Trophoblast cell (in vitro differentiated cells and primary cell): ENCODE data around the gene FRMD4A.

Source experiments
- DNase-seq, 2 donors: peaks; one replicate each; pipeline ENCODE4 v3.0.0-alpha.2; 2016
- H2AFZ ChIP-seq: 2 replicates; pipeline ENCODE4 v1.6.1; 2013; ENCODE audit warnings: low read length, moderate library complexity, mild to moderate bottlenecking; ENCODE audit not compliant: insufficient read depth, poor library complexity
- H2AK5ac ChIP-seq: 2 replicates; pipeline ENCODE4 v1.6.1; 2013; ENCODE audit warnings: mild to moderate bottlenecking, low read length
- H2BK120ac ChIP-seq: 2 replicates; pipeline ENCODE4 v1.6.1; 2013; ENCODE audit warnings: low read length, mild to moderate bottlenecking, moderate library complexity; ENCODE audit not compliant: insufficient read depth, poor library complexity
- H2BK12ac ChIP-seq: 2 replicates; pipeline ENCODE4 v1.6.1; 2013; ENCODE audit warnings: mild to moderate bottlenecking, low read length, moderate library complexity
- H2BK5ac ChIP-seq: 2 replicates; pipeline ENCODE4 v1.6.1; 2013; ENCODE audit warnings: low read length, low read depth, moderate library complexity, mild to moderate bottlenecking; ENCODE audit not compliant: poor library complexity
- H3K14ac ChIP-seq: 2 replicates; pipeline ENCODE4 v1.6.1; 2013; ENCODE audit warnings: mild to moderate bottlenecking, low read length
- H3K18ac ChIP-seq: 2 replicates; pipeline ENCODE4 v1.6.1; 2013; ENCODE audit warnings: mild to moderate bottlenecking, low read length
- H3K23ac ChIP-seq: 2 replicates; pipeline ENCODE4 v1.6.1; 2013; ENCODE audit warnings: low read length
- H3K27ac ChIP-seq: 2 replicates; pipeline ENCODE4 v1.5.1; 2013; ENCODE audit warnings: low read depth, mild to moderate bottlenecking, inconsistent platforms, low read length, moderate library complexity
- H3K27me3 ChIP-seq: 2 replicates; pipeline ENCODE4 v1.6.1; 2013; ENCODE audit warnings: inconsistent platforms, mild to moderate bottlenecking, low read length, moderate library complexity; ENCODE audit not compliant: insufficient read depth
- H3K36me3 ChIP-seq, 2 experiments: 1 replicate in 1 of 2; 2 replicates in 1 of 2; pipeline ENCODE4 v1.6.1; 2013; ENCODE audit warnings: low read length in 2 of 2, mild to moderate bottlenecking in 2 of 2, moderate library complexity in 1 of 2; ENCODE audit not compliant: insufficient read depth in 2 of 2, control insufficient read depth in 1 of 2
- H3K4ac ChIP-seq: 2 replicates; pipeline ENCODE4 v1.6.1; 2013; ENCODE audit warnings: low read depth, mild to moderate bottlenecking, low read length, moderate library complexity
- H3K4me1 ChIP-seq, 2 experiments: 1 replicate in 1 of 2; 2 replicates in 1 of 2; pipeline ENCODE4 v1.6.1; 2013; ENCODE audit warnings: low read length in 2 of 2, mild to moderate bottlenecking in 2 of 2, moderate library complexity in 1 of 2; ENCODE audit not compliant: insufficient read depth in 2 of 2, control insufficient read depth in 1 of 2
- H3K4me2 ChIP-seq: 2 replicates; pipeline ENCODE4 v1.6.1; 2013; ENCODE audit warnings: inconsistent platforms, mild to moderate bottlenecking, low read length, moderate library complexity
- H3K4me3 ChIP-seq: 2 replicates; pipeline ENCODE4 v1.5.1; 2013; ENCODE audit warnings: mild to moderate bottlenecking, low read depth, low read length, inconsistent platforms
- H3K79me1 ChIP-seq: one replicate; pipeline ENCODE4 v1.6.1; 2013; ENCODE audit warnings: low read length
- H3K79me2 ChIP-seq: 2 replicates; pipeline ENCODE4 v1.6.1; 2013; ENCODE audit warnings: low read length, mild to moderate bottlenecking; ENCODE audit not compliant: control insufficient read depth, insufficient read depth, poor library complexity
- H3K9ac ChIP-seq: 2 replicates; pipeline ENCODE4 v1.6.1; 2013; ENCODE audit warnings: mild to moderate bottlenecking, low read length
- H3K9me3 ChIP-seq: 2 replicates; pipeline ENCODE4 v1.6.1; 2013; ENCODE audit warnings: low read depth, mild to moderate bottlenecking, control low read depth, inconsistent platforms, low read length; ENCODE audit not compliant: insufficient read depth
- H4K12ac ChIP-seq: 2 replicates; pipeline ENCODE4 v1.6.1; 2013; ENCODE audit warnings: low read depth, mild to moderate bottlenecking, low read length, moderate library complexity
- H4K8ac ChIP-seq: 2 replicates; pipeline ENCODE4 v1.6.1; 2013; ENCODE audit warnings: low read depth, mild to moderate bottlenecking, low read length, moderate library complexity
- H4K91ac ChIP-seq: one replicate; pipeline ENCODE4 v1.6.1; 2013; ENCODE audit warnings: low read depth, mild to moderate bottlenecking, low read length, moderate library complexity
- WGBS: extraction: QIAGEN DNeasy Blood & Tissue Kit; methylation state at CpG from one replicate; pipeline ENCODE4 v1.1.7; 2013; ENCODE audit warnings: missing lambda C conversion rate; ENCODE audit not compliant: insufficient read length, insufficient coverage; ENCODE audit errors: extremely low coverage; 5-methylcytosine and 5-hydroxymethylcytosine counted together

FRMD4A gene

DNA sequence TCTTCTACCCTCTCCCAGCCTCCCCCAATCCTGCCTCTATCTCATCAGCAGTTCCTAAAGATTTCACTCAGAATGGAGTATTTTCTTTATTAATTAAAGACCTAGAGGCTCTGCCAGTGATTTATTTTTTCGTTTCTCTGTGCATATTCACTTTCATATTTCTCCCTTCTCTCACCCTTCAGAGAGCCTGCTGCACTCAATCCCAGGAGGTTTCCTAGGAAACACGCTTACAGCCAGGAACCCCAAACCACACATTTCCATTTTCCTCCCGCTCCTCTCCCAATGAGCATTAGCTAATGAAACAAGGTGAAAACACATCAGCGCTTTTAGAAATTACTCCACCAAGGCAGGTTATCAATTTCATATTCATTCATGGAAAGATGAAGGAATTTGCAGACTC, 180.2 kb downstream of the FRMD4A start:
- Histone ChIP-seq H2AFZ (no peak overlapping the region), H3K79me1 (no peaks in the 10 kb centered on the region), H3K18ac (no peak overlapping the region), H3K4me1 (no peaks in the 10 kb centered on the region), H2BK5ac (no peak overlapping the region), H2AK5ac (no peak overlapping the region), H4K12ac (no peak overlapping the region), H3K23ac (no peak overlapping the region), H3K36me3 (no peaks in the 10 kb centered on the region), H3K27me3 (no peaks in the 10 kb centered on the region), H3K9ac (no peak overlapping the region), H3K27ac (no peak overlapping the region), H3K4me2 (no peak overlapping the region), H2BK120ac (no peak overlapping the region), H2BK12ac (no peak overlapping the region), H3K79me2 (no peaks in the 10 kb centered on the region), H3K4me3 (no peak overlapping the region), H4K8ac (no peak overlapping the region), H3K9me3 (peaks cover 4% of the 10 kb centered on the region), H3K4ac (no peak overlapping the region), H3K14ac (no peak overlapping the region), H4K91ac (no peak overlapping the region)
- no peak for DNase-seq
- WGBS = no CpG with 5 or more reads among the region's 4 CpGs

DNA sequence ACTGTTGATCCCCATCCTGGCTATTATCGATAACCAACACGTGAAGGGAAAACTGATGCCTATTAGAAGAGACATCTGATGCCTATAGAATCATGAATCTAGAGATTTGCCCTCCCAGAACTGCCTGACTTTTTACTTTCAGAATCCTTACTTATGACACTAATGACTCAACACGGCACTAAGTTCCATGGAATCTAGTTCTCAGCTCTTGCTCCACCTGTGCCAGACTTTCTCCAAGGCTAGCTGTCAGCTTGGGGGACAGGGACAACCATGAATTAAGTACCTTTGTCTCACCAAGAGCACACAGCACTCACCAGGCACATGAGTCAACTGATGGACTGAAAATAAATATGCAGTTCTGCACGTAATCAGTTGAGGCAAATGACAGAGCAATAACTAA, 184.2 kb downstream of the FRMD4A start:
- Histone ChIP-seq H3K9ac (no peak overlapping the region), H3K14ac (no peak overlapping the region)

DNA sequence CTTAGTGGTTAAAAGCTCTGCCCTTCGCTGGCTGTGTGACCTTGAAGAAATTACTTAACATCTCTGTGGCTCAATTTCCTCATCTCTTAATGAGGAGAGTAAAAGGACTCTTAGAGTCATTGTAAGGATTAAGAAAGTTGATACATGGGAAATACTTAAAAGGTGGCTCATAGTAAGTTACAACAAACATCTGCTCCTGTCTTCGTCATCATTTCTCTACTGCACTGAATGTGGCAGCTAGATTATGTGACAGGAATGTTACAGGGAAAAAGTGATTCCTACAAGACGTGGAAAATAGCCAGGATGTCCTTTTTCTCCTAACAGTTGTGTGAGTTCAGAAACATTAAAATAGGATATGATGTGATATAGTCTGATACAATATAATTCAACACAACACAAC, 184.7 kb downstream of the FRMD4A start:
- H3K9me3 ChIP-seq = peaks cover 2% of the 10 kb centered on the region
- H2BK12ac ChIP-seq = no peak overlapping the region
- H3K36me3 ChIP-seq = no peaks in the 10 kb centered on the region
- no peak overlapping the region for H2AK5ac ChIP-seq
- no peak overlapping the region for H3K18ac ChIP-seq
- no peak overlapping the region for H2BK120ac ChIP-seq
- no peaks in the 10 kb centered on the region for H3K27me3 ChIP-seq
- H4K12ac ChIP-seq = no peak overlapping the region
- H3K23ac ChIP-seq = no peak overlapping the region
- no peaks in the 10 kb centered on the region for H3K79me2 ChIP-seq
- peak; percentile 50 to 84 for DNase-seq
- no peak overlapping the region for H4K91ac ChIP-seq
- no peak overlapping the region for H4K8ac ChIP-seq
- no peak overlapping the region for H3K14ac ChIP-seq
- H2AFZ ChIP-seq = no peak overlapping the region
- no CpG with 5 or more reads among the region's 3 CpGs for WGBS
- H2BK5ac ChIP-seq = no peak overlapping the region
- no peak overlapping the region for H3K27ac ChIP-seq
- H3K9ac ChIP-seq = no peak overlapping the region
- no peak overlapping the region for H3K4me2 ChIP-seq
- no peak overlapping the region for H3K4me3 ChIP-seq
- no peak overlapping the region for H3K4ac ChIP-seq
- no peaks in the 10 kb centered on the region for H3K79me1 ChIP-seq
- no peaks in the 10 kb centered on the region for H3K4me1 ChIP-seq

More for the DNA sequence above, 184.2 kb downstream of the FRMD4A start:
- Histone ChIP-seq H4K8ac (no peak overlapping the region), H3K4me2 (no peak overlapping the region), H3K18ac (no peak overlapping the region), H3K4ac (no peak overlapping the region), H2AFZ (no peak overlapping the region), H3K4me3 (no peak overlapping the region), H3K23ac (no peak overlapping the region), H4K12ac (no peak overlapping the region), H2AK5ac (no peak overlapping the region), H4K91ac (no peak overlapping the region), H2BK120ac (no peak overlapping the region), H3K36me3 (no peaks in the 10 kb centered on the region), H3K9me3 (peaks cover 2% of the 10 kb centered on the region), H3K27ac (no peak overlapping the region), H2BK12ac (no peak overlapping the region), H3K79me1 (no peaks in the 10 kb centered on the region), H3K27me3 (no peaks in the 10 kb centered on the region), H3K79me2 (no peaks in the 10 kb centered on the region), H3K4me1 (no peaks in the 10 kb centered on the region), H2BK5ac (no peak overlapping the region)
- peak; percentile 26 to 58 for DNase-seq
- WGBS = no CpG with 5 or more reads among the region's 4 CpGs

DNA sequence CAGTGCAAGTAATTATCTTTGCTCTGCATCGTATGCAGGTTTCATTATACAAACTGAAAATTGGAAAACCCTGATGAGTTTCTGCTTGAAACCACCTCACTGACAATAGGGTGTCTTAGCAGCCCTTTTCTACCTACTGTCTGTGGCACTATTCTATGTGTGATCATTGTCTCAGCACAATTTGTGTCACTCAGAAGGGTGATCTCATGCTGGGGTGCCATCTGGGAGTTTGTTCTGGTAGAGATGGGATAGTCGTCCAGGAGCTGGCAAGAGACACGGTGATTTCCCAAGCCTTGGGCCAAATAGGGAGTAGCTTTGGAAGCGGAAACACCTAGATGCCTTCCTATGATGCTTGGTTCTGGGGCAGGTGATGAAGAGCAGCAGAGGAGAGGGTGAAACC, 186.3 kb downstream of the FRMD4A start:
- H4K8ac ChIP-seq = no peak overlapping the region
- no peak for DNase-seq
- no peak overlapping the region for H2BK12ac ChIP-seq
- H3K23ac ChIP-seq = no peak overlapping the region
- no peak overlapping the region for H2AK5ac ChIP-seq
- no peak overlapping the region for H3K14ac ChIP-seq
- no peak overlapping the region for H3K18ac ChIP-seq
- no peak overlapping the region for H2BK5ac ChIP-seq
- H4K91ac ChIP-seq = no peak overlapping the region
- H3K27me3 ChIP-seq = no peaks in the 10 kb centered on the region
- no peak overlapping the region for H2BK120ac ChIP-seq
- no peak overlapping the region for H4K12ac ChIP-seq
- H3K79me2 ChIP-seq = no peaks in the 10 kb centered on the region
- no peak overlapping the region for H3K4ac ChIP-seq
- no peak overlapping the region for H3K9ac ChIP-seq
- peaks cover 2% of the 10 kb centered on the region for H3K9me3 ChIP-seq
- H3K36me3 ChIP-seq = no peaks in the 10 kb centered on the region
- no peaks in the 10 kb centered on the region for H3K79me1 ChIP-seq
- H3K4me3 ChIP-seq = no peak overlapping the region
- no peak overlapping the region for H3K4me2 ChIP-seq
- H3K4me1 ChIP-seq = no peaks in the 10 kb centered on the region
- H2AFZ ChIP-seq = no peak overlapping the region
- H3K27ac ChIP-seq = no peak overlapping the region
- no CpG with 5 or more reads among the region's 4 CpGs for WGBS
